Measurements from ENCODE around the gene PATL2.
A peak's percentile ranks its signal among the peaks of the same experiment; 100 is the strongest.
"Not testable (repeated sequence)": the region's sequence is repeated elsewhere in the genome, so short reads cannot be mapped to it uniquely, and the experiment has no call there.

The PATL2 gene

DNA sequence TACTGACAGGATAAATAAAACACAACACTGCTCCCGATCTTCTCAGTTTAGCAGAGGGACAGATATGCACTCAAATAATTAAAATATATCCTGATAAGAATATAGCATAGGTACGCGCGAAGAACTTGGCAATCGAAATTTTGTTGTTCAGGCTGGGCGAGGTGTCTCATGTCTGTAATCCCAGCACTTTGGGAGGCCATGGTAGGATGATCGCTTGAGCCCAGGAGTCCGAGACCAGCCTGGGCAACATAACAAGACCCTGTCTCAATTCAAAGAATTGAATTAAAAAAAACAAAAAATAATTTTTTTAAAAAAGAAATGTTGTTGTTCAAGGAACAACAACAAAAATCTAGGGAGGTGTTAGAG is 7.8 kb upstream of the PATL2 start:
- no peak for DNase-seq

GRCh38 chr15:44718180-44718926 is 7.2 kb upstream of the PATL2 start:
- no peak for DNase-seq

DNA sequence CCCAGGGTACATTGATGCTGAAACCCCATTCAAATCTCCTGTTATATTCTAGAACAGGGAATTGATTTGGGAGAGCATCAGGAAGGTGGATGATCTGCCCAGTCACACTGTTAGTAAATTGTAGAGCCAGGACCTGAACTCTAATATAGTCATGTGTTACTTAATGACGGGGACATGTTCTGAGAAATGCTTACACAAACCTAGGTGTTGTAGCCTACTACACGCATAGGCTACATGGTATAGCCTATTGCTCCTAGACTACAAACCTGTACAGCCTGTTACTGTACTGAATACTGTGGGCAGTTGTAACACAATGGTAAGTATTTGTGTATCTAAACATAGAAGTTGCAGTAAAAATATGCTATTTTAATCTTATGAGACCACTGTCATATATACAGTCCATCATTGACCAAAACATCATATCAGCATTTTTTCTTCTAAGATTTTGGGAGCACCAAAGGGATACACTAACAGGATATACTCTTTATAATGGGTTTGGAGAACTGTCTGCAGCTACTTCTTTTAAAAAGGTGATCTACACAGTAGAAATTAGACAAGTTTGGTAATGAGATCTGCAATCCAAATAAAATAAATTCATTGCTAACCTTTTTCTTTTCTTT is 6.0 kb upstream of the PATL2 start:
- no peak for DNase-seq

DNA sequence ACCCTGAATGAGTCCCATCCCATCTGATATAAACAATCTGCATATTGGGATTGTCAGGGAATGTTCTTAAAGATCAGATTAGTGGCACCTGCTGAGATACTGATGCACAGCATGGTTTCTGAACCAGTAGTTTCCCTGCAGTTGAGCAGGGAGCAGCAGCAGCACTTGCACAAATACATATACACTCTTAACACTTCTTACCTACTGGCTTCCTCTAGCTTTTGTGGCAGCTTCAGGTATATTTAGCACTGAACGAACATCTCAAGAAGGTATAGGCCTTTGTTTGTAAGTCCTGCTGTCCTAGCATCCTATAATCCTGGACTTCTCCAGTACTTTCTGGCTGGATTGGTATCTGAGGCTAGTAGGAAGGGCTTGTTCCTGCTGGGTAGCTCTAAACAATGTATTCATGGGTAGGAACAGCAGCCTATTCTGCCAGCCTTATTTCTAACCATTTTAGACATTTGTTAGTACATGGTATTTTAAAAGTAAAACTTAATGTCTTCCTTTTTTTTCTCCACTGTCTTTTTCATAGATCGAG is 4.7 kb upstream of the PATL2 start:
- DNase-seq: no peak

- no peak for DNase-seq
Observed at GRCh38 chr15:44715142-44715796, 4.1 kb upstream of the PATL2 start.

DNA sequence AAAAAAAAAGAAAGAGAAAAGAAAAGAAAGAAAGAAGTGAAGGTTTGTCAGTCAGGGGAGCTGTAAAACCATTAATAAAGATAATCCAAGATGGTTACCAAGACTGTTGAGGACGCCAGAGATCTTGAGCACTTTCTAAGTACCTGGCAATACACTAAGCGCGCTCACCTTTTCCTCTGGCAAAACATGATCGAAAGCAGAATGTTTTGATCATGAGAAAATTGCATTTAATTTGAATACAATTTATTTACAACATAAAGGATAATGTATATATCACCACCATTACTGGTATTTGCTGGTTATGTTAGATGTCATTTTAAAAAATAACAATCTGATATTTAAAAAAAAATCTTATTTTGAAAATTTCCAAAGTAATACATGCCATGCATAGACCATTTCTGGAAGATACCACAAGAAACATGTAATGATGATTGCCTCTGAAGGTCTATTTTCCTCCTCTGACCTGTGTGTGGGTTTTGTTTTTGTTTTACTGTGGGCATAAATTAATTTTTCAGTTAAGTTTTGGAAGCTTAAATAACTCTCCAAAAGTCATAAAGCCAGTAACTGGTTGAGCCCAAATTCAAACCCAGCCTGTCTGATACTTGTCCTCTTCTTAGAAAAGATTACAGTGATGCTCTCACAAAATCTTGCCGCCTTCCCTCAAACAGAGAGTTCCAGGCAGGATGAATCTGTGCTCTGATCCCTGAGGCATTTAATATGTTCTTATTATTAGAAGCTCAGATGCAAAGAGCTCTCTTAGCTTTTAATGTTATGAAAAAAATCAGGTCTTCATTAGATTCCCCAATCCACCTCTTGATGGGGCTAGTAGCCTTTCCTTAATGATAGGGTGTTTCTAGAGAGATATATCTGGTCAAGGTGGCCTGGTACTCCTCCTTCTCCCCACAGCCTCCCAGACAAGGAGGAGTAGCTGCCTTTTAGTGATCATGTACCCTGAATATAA is 2.2 kb upstream of the PATL2 start:
- DNase-seq: no peak

DNA sequence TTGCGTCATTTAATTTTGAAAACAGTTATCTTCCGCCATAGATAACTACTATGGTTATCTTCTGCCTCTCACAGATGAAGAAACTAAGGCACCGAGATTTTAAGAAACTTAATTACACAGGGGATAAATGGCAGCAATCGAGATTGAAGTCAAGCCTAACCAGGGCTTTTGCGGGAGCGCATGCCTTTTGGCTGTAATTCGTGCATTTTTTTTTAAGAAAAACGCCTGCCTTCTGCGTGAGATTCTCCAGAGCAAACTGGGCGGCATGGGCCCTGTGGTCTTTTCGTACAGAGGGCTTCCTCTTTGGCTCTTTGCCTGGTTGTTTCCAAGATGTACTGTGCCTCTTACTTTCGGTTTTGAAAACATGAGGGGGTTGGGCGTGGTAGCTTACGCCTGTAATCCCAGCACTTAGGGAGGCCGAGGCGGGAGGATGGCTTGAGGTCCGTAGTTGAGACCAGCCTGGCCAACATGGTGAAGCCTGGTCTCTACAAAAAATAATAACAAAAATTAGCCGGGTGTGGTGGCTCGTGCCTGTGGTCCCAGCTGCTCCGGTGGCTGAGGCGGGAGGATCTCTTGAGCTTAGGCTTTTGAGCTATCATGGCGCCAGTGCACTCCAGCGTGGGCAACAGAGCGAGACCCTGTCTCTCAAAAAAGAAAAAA is 1.4 kb upstream of the PATL2 start:
- peak; percentile 60 for DNase-seq

DNA sequence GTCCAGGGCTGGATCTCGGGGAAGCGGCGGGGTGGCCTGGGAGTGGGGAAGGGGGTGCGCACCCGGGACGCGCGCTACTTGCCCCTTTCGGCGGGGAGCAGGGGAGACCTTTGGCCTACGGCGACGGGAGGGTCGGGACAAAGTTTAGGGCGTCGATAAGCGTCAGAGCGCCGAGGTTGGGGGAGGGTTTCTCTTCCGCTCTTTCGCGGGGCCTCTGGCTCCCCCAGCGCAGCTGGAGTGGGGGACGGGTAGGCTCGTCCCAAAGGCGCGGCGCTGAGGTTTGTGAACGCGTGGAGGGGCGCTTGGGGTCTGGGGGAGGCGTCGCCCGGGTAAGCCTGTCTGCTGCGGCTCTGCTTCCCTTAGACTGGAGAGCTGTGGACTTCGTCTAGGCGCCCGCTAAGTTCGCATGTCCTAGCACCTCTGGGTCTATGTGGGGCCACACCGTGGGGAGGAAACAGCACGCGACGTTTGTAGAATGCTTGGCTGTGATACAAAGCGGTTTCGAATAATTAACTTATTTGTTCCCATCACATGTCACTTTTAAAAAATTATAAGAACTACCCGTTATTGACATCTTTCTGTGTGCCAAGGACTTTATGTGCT is 721 bp upstream of the PATL2 start:
- peak; percentile 66 for DNase-seq

DNA sequence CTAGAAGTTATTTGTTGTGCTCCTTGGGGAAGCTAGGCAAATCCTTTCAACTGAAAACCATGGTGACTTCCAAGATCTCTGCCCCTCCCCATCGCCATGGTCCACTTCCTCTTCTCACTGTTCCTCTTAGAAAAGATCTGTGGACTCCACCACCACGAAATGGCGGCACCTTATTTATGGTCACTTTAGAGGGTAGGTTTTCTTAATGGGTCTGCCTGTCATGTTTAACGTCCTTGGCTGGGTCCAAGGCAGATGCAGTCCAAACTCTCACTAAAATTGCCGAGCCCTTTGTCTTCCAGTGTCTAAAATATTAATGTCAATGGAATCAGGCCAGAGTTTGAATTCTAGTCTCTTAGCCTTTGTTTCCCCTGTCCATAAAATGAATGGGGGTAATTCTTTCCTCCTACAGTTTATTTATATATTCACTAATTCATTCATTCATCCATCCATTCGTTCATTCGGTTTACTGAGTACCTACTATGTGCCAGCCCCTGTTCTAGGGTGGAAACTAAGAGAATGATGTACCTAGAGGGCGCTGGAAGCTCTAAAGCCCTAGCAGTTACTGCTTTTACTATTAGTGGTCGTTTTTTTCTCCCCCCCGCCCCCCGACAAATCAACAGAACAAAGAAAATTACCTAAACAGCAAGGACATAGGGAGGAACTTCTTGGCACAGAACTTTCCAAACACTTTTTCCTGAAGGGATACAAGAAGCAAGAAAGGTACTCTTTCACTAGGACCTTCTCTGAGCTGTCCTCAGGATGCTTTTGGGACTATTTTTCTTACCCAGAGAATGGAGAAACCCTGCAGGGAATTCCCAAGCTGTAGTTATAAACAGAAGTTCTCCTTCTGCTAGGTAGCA is 657 bp downstream of the PATL2 start:
- peak; percentile 44 for DNase-seq

GRCh38 chr15:44706946-44707636 is 4.0 kb downstream of the PATL2 start:
- no peak for DNase-seq

DNA sequence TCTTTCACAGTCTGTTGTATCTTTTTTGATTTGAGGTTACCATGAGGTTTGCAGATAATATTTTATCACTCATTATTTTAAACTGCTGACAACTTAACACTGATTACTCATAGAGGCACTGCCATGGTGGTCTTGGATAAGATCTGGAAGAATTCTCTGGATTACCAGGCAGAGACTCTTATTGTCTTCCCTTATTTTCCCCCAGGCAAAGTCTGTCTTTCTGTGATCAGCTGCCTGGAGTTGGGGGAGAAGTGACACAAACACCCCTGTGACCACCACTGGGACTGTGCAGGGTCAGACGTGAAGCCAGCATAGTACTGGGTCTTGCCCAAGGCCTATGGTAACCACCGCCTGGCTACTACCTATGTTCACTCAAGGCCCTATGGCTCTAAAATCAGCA is 4.7 kb downstream of the PATL2 start:
- no peak for DNase-seq

DNA sequence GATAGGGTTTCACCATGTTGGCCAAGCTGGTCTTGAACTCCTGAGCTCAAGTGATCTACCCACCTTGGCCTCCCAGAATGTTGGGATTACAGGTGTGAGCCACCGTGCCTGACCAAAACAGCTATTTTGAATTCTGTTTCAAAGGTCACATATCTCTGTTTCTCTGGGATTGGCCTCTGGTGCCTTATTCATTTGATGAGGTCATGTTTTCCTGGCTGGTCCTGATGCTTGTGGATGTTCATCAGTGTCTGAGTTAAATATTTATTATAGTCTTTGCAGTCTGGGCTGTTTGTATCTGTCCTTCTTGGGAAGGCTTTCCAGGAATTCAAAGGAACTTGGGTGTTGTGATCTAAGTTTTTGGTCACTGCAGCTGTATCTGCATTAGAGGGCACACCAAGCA is 5.1 kb downstream of the PATL2 start:
- DNase-seq: no peak

DNA sequence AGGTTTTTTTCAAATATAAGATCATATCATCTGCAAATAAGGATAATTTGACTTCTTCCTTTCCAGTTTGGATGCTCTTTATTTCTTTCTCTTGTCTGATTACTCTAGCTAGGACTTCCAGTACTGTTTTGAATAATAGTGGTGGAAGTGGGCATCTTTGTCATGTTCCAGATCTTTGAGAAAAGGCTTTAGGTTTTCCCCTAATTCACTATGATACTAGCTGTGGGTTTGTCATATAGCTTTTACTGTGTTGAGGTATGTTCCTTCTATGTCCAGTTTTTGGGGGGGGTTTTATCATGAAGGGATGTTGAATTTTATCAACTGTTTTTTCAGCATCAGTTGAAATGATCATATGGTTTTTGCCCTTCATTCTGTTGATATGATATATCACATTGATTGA is 10.4 kb downstream of the PATL2 start:
- not testable (repeated sequence) for DNase-seq

DNA sequence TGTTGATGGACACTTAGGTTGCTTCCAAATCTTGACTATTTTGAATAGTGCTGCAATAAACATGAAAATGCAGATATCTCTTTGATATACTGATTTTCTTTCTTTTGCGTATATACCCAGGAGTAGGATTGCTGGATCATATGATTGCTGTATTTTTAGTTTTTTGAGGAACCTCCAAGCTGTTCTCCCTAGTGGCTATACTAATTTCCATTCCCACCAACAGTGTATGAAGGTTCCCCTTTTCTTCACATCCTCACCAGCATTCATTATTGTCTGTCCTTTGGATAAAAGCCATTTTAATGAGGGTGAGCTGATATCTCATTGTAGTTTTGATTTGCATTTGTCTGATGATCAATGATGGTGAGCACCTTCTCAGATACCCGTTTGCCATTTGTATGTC is 12.5 kb downstream of the PATL2 start:
- no peak for DNase-seq

- DNase-seq: no peak
Observed at GRCh38 chr15:44697014-44697413, 14.1 kb downstream of the PATL2 start.

GRCh38 chr15:44695294-44695693 is 15.8 kb downstream of the PATL2 start:
- DNase-seq: no peak

DNA sequence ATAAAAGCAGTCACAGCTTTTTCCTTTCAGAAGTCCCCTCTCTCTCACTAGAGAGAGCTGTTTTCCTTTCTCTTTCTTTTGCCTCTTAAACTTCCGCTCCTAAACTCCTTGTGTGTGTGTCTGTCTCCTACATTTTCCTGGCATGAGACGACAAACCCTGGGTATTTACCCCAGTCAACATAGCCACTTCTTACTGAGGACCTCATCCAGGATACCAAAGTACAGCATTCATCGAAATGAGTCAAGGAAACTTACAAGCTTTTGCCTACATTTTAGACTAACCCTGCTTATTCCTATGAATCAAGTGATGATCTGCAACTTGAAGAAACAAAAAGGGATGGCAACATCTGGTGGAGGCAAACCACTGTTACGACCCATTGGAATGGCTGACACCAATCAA is 16.7 kb downstream of the PATL2 start:
- no peak for DNase-seq

DNA sequence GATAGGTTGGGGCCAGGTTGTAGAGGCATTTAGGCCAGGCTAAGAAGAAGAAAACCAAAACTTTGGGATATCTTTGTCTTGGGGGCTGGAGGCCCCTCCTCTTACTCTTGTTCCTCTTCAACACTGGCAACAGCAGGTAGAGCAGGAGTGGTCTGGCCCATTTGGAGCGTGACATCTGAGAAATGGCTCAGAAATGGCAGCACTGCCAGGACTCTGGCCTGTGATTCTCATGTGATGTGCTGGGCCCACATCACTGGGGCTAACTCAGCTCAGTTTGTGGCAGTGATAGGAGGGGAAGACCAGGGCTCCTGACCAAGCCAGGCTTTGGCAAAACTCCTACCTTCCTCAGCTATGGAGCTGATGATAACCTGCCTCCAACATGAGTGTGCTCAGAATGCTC is 18.5 kb downstream of the PATL2 start:
- no peak for DNase-seq

DNA sequence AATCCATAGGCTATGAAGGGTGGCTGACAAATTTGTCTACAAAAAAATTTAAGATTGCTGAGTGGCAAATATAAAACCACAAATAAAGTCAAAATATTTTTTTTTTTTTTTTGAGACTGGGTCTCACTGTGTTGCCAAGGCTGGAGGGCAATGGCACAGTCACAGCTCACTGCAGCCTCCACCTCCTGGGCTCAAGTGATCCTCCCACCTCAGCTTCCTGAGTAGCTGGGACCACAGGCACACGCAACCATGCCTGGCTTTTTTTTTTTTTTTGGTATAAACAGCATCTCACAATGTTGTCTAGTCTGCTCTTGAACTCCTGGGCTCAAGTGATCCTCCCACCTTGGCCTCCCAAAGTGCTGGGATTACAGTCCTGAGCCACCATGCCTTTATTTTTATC is 20.9 kb downstream of the PATL2 start:
- not testable (repeated sequence) for DNase-seq

GRCh38 chr15:44689318-44689717 is 21.8 kb downstream of the PATL2 start:
- DNase-seq: not testable (repeated sequence)
